Putamen (tissue), 1 donor: Measurements from ENCODE around the gene MRPS14.

Source experiments
- DNase-seq: peaks from one replicate; pipeline ENCODE4 v3.0.0-alpha.2; 2016; ENCODE audit warnings: low spot score

MRPS14 gene

DNA sequence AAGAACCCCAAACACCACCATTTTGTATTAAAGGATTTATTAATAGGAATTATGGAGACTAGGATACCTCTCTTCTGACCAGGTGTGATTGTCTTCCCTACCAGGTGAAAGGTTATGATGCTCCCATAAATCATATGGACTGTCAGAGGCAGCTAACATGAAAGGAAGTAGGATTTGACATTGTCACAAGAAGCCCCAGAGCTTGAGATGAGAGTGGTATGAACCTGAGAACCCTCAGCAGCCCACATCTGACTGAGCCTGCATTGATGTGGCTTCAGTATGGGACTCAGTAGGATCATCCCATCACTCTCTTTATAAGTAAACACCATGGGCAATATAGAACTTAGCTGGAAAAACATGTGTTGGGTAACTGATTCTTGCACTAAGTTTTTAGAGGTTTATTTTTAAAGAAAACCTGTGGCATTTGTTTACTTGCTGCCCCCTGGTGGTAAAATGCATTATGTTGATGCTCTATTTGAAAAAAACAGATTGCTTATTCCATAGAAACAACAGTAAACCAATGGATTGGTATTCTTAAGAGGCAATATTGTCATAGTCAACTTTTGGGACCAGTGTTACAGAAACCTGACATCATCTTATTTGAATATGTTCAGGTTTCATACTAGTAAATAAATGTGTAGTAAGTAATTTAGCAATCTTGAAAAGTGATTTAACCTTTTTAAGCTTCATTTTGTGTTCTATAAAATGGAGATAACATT, 40.1 kb downstream of the MRPS14 start:
- no peak for DNase-seq

DNA sequence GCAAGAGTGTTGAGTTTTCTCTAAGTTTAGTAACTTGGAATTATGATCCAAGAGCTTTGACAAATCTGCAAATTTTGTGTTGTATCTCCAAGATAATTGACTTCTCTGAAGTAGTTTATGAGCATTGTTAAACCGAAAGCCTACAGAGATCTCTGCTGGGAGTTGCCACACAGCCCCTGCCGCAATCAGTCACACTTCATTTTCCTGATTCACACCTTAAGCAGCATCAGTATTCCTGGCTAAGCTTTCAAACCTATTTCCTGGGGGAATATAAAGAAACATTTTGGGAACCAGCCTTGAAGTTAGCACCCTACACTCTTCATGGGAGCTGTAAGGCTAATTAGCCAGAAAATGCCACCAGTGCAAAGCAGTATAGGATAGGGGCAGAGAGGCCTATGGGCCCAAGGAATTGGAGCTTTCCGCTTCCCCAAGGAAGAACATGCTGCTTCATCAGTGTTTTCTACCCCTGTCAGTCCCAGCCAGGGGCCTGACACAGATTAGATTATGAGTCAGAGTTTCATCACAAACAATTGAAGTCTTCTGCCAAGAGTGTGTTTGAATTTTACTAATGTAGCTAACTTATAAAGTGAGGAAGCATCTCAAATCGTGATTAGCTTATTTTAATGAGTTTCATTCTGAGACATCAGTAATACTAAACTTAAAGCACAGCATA, 46.7 kb downstream of the MRPS14 start:
- no peak for DNase-seq

- no peak for DNase-seq
These were observed 47.5 kb downstream of the MRPS14 start for GRCh38 chr1:174975764-174976163.

GRCh38 chr1:174974711-174975119, 48.5 kb downstream of the MRPS14 start:
- no peak for DNase-seq

DNA sequence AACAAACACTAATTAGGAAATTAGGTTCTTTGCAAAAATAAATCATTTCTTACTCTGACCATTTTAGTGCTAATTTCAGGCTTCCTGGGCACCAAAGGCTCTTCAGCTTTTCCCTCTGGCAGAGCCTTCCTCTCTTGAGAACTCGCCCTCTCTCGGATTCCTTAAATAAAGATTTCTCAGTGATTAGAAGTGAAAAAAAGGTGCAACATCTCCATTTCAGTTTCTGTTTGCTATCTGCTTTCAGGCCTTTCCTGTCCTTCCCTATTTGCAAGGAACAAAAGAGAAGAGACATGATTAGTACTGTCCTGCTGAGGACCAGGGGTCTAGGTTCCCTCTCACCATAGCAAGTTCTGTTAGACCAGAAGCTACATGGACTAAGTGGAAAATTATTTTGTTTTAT, 51.3 kb downstream of the MRPS14 start:
- no peak for DNase-seq

- DNase-seq = no peak
These were observed 51.8 kb downstream of the MRPS14 start for GRCh38 chr1:174971466-174971865.

- DNase-seq = no peak
These were observed 53.2 kb downstream of the MRPS14 start for GRCh38 chr1:174969977-174970376.

- no peak for DNase-seq
These were observed 54.4 kb downstream of the MRPS14 start for GRCh38 chr1:174968750-174969244.

- DNase-seq = no peak
These were observed 55.1 kb downstream of the MRPS14 start for GRCh38 chr1:174967845-174968705.

- no peak for DNase-seq
These were observed 57.1 kb downstream of the MRPS14 start for GRCh38 chr1:174966008-174966572.

DNA sequence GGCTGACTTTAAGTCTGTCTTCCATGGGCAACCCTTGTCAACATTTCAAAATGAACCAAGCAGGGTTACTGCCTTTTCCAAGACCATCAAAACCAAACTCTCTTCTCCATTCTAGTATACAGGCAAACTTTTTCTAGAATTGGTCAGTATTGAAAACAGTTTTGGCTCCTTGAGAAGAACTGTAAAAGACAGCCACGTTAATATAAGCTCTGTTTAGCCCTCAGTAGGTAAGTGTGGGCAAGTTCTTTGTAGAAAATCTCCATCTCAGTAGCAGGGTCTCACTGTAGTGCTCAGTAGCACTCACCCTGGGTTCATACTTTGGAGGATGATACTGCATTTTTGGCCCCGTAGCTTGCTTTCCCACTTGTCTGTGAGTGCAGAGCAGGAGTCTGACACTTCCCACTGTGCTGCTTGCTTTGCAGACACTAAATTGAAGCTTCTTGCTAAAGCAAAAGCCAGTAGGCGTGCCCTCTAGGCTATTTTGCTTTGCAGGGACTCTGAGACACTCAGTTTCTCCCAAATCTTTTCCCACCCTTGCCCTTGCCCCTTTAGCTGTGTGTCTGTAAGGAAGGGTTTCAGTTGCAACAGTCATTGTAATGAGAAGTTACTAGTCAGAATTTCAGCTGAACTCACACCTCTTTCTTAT, 57.7 kb downstream of the MRPS14 start:
- peak; percentile 64 for DNase-seq

- no peak for DNase-seq
These were observed 58.3 kb downstream of the MRPS14 start for GRCh38 chr1:174964972-174965361.

DNA sequence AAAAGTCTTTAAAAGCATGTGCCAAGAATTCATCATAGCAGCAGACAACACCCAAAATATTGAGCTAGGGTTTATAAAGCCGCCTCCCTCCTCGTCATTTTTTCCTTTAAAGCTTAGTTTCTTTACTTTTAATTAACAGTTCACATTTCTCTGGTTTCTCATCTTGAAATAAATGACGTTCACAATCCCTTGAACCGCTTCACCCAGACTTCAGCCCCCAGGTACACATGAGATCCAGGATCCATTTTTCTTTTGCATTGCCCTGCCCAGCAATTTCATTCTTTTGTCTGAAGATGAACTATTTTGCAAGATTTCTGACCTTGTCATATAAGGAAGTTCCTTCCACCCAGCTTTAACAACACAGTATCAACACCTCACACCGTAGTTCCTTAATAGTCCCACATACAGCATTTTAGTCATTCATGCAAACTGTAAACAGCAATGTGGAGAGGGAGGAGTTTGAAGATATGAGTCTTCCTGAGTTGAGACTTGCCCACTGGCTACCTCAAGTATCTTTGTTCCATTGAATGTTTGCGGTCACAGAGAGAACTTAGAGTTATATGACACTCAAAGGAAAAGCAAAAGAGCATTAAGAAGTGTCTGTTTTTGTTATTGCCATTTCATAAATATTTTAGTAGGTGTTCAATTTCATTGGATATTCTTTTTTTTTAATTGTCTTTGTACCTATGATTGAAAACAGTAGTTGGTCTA, 58.8 kb downstream of the MRPS14 start:
- no peak for DNase-seq

- no peak for DNase-seq
These were observed 59.6 kb downstream of the MRPS14 start for GRCh38 chr1:174963529-174964125.
